Ascending aorta (tissue), 2 donors: ENCODE results near the gene KCNQ5. TPM values are rescaled to one million over a fixed set of nuclear protein-coding genes. Genes with fewer than 3 reads are reported as not detected.

Source experiments
- DNase-seq, 2 donors: peaks; one replicate each; pipeline ENCODE4 v3.0.0-alpha.2; 2019; ENCODE audit warnings: low spot score in 2 of 2
- H3K27ac ChIP-seq, 2 donors: fragments of 200-600 bp; sonication (generic); one replicate each; pipeline ENCODE4 v1.5.1; 2016 to 2017; ENCODE audit warnings: mild to moderate bottlenecking in 1 of 2
- H3K27me3 ChIP-seq: fragments of 200-600 bp; sonication (generic); one replicate; pipeline ENCODE4 v1.5.1; 2017
- H3K36me3 ChIP-seq, 2 donors: fragments of 200-600 bp; sonication (generic); one replicate each; pipeline ENCODE4 v1.5.1; 2016
- H3K4me1 ChIP-seq, 2 donors: fragments of 200-600 bp; sonication (generic); one replicate each; pipeline ENCODE4 v1.5.1; 2016 to 2017; ENCODE audit warnings: mild to moderate bottlenecking in 1 of 2
- H3K4me3 ChIP-seq, 2 donors: fragments of 200-600 bp; sonication (generic); one replicate each; pipeline ENCODE4 v1.5.1; 2016 to 2017; ENCODE audit warnings: mild to moderate bottlenecking in 1 of 2
- H3K9me3 ChIP-seq, 2 donors: fragments of 200-600 bp; sonication (generic); one replicate each; pipeline ENCODE4 v1.5.1; 2016
- CTCF ChIP-seq, 3 experiments: fragments of 200-600 bp in 2 of 3; fragments of 450-650 bp in 1 of 3; sonication (generic) in 2 of 3; IDR thresholded peaks; one replicate each; pipeline ENCODE4 v1.5.1; 2016 to 2019; ENCODE audit warnings: antibody characterized with exemption in 3 of 3, mild to moderate bottlenecking in 1 of 3, moderate library complexity in 1 of 3
- intact Hi-C: fragments of 100-400 bp; cut with DNase I; formaldehyde crosslinking; loops from one replicate; pipeline ENCODE4 v1.15.1; 2023
- total RNA-seq: library from RNA; depleted of rRNA; stranded (reverse); fragments of >200 nt; gene quantifications from one replicate; pipeline ENCODE4 v1.1.0, GENCODE V29; 2016

Gene KCNQ5
- total RNA-seq, 1 donor from 2014 or later, result 4.5 TPM

GRCh38 chr6:72864799-72865198 lies 242.9 kb downstream of the KCNQ5 start:
- no peak overlapping the region for H3K4me3 ChIP-seq
- H3K4me1 ChIP-seq, result peaks cover 9 to 30% of the 10 kb centered on the region in 2 donors
- no peaks in the 10 kb centered on the region for H3K36me3 ChIP-seq
- TF ChIP-seq CTCF (IDR thresholded peaks at IDR 0.05), result no peak
- intact Hi-C loops, result loop anchor here (2.0 to 5.0 kb wide), 5 partner anchors 52 to 242 kb away; partner anchors contain the start of gene KCNQ5
- H3K9me3 ChIP-seq, result no peaks in the 10 kb centered on the region
- no peak for DNase-seq
- no peaks in the 10 kb centered on the region for H3K27me3 ChIP-seq
- H3K27ac ChIP-seq, result no peak overlapping the region

- H3K27ac ChIP-seq, result no peak overlapping the region
- H3K27me3 ChIP-seq, result no peaks in the 10 kb centered on the region
- no peak overlapping the region for H3K4me3 ChIP-seq
- intact Hi-C loops, result loop anchor here (2.0 kb wide), 1 partner anchor 81 kb away; no protein-coding TSS in a partner anchor
- peaks cover 9 to 30% of the 10 kb centered on the region in 2 donors for H3K4me1 ChIP-seq
- H3K9me3 ChIP-seq, result no peaks in the 10 kb centered on the region
- DNase-seq, result no peak
- no peaks in the 10 kb centered on the region for H3K36me3 ChIP-seq
- TF ChIP-seq CTCF (IDR thresholded peaks at IDR 0.05), result no peak
These were observed 243.6 kb downstream of the KCNQ5 start for GRCh38 chr6:72865467-72865866.

GRCh38 chr6:72869621-72870020 lies 247.8 kb downstream of the KCNQ5 start:
- Histone ChIP-seq H3K27me3 (no peaks in the 10 kb centered on the region), H3K4me1 (peaks cover 0 to 2% of the 10 kb centered on the region in 2 donors), H3K4me3 (no peak overlapping the region), H3K9me3 (no peaks in the 10 kb centered on the region), H3K27ac (no peak overlapping the region), H3K36me3 (no peaks in the 10 kb centered on the region)
- no peak for DNase-seq
- intact Hi-C loops, result no loop called here
- no peak for TF ChIP-seq CTCF (IDR thresholded peaks at IDR 0.05)

DNA sequence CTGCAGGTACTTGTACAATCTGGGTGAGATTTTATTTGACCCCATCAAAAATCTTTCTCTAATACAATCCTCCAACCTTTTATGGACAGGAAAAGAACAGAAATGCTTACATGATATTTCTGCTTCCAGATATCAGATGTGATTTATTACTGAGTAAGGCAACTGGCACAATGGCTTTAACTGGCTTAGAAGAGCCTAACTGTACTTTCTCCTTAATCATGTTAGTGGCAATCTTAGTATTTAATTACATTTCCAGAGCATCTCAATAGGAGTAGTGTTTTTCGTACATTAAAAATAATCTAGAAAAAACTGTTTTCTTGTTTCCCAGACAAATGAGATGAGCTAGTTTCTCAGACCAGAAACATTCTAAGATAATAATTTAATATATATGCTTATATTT lies 251.6 kb downstream of the KCNQ5 start:
- no peak overlapping the region for H3K27ac ChIP-seq
- intact Hi-C loops, result no loop called here

DNA sequence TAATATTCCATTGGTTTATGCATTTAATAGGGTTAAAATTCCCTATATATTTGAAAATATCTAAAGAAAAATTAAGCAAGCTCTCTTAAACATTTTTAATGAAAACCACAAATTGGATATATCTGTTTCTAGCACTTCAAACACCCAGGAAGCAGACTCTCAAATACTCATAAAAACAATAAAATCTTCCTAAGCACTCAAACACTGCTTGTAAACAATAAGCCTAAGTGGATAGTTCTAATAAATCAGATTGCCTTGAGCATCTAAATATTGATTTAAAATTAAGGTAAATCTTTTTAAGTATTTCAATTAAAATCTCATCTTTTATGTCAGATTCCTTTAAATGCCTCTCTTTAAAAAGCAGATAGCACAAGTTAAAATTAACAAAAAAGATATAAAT lies 254.4 kb downstream of the KCNQ5 start:
- Histone ChIP-seq H3K4me1 (no peaks in the 10 kb centered on the region), H3K4me3 (no peak overlapping the region), H3K27ac (no peak overlapping the region), H3K9me3 (no peaks in the 10 kb centered on the region), H3K27me3 (no peaks in the 10 kb centered on the region), H3K36me3 (no peaks in the 10 kb centered on the region)
- no peak for TF ChIP-seq CTCF (IDR thresholded peaks at IDR 0.05)
- DNase-seq, result no peak
- intact Hi-C loops, result no loop called here

More for the DNA sequence above, 251.6 kb downstream of the KCNQ5 start:
- Histone ChIP-seq H3K36me3 (no peaks in the 10 kb centered on the region), H3K9me3 (no peaks in the 10 kb centered on the region), H3K4me1 (no peaks in the 10 kb centered on the region), H3K4me3 (no peak overlapping the region), H3K27me3 (no peaks in the 10 kb centered on the region)
- TF ChIP-seq CTCF (IDR thresholded peaks at IDR 0.05), result no peak
- no peak for DNase-seq

DNA sequence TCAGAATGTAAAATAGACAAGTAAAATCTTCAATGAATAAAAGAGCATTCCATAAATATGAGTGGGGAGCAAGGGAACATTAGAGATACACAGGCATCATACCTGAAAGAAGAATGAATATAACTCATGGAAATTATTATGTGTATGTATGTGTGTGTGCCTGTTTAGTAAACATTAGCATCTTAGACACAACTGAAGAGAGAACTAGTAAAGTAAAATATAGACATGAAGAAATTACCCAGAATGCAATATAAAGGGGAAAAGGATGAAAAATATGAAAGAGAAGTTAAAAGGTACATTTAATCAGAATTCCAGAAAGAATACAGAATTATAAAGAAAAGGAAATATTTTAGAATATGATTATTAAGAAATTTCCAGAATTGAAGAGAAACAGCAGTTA lies 264.3 kb downstream of the KCNQ5 start:
- Histone ChIP-seq H3K36me3 (no peaks in the 10 kb centered on the region), H3K27me3 (no peaks in the 10 kb centered on the region)

More for the DNA sequence above, 264.3 kb downstream of the KCNQ5 start:
- Histone ChIP-seq H3K4me1 (no peaks in the 10 kb centered on the region), H3K27ac (no peak overlapping the region), H3K9me3 (no peaks in the 10 kb centered on the region), H3K4me3 (no peak overlapping the region)
- no peak for DNase-seq
- intact Hi-C loops, result no loop called here
- TF ChIP-seq CTCF (IDR thresholded peaks at IDR 0.05), result no peak
